OCI-LY7 (cell line): ENCODE results near the gene CA12.

Experiments
- CTCF ChIP-seq: fragments of 200-600 bp; sonication (generic); conservative IDR thresholded peaks from 2 replicates; pipeline ENCODE4 v1.5.1; 2014; ENCODE audit warnings: mild to moderate bottlenecking, antibody characterized with exemption, low read length, moderate library complexity, mixed read lengths
- EZH2phosphoT487 ChIP-seq: fragments of 200-600 bp; sonication (generic); IDR thresholded peaks from 2 replicates; pipeline ENCODE4 v1.6.1; 2018; ENCODE audit warnings: low read depth, borderline replicate concordance, mild to moderate bottlenecking, mixed run types, antibody characterized with exemption, low read length, moderate library complexity, mixed read lengths

GRCh38 chr15:63412551-63412950 is 30.9 kb upstream of the CA12 start:
- no peak for TF ChIP-seq CTCF
- TF ChIP-seq EZH2phosphoT487: no peak
